HG03196 (cell line): ENCODE results near the gene BLOC1S5.
"Not testable (repeated sequence)": the region's sequence is repeated elsewhere in the genome, so short reads cannot be mapped to it uniquely, and the experiment has no call there.

Experiments used
- ATAC-seq: cut with Tn5 transposase; IDR thresholded peaks from one replicate; pipeline ENCODE4 v1.9.1; 2021; ENCODE audit not compliant: unreplicated experiment

The BLOC1S5 gene

GRCh38 chr6:7998103-7998725 lies 66.0 kb downstream of the BLOC1S5 start:
- ATAC-seq = no peak

- no peak for ATAC-seq
Observed at GRCh38 chr6:7997286-7997685, 66.9 kb downstream of the BLOC1S5 start.

- no peak for ATAC-seq
Observed at GRCh38 chr6:7996538-7997111, 67.6 kb downstream of the BLOC1S5 start.

- no peak for ATAC-seq
Observed at GRCh38 chr6:7993952-7994351, 70.2 kb downstream of the BLOC1S5 start.

GRCh38 chr6:7993399-7993798 lies 70.8 kb downstream of the BLOC1S5 start:
- no peak for ATAC-seq

- no peak for ATAC-seq
Observed at GRCh38 chr6:7992002-7992815, 72.0 kb downstream of the BLOC1S5 start.

- ATAC-seq = no peak
Observed at GRCh38 chr6:7991536-7991935, 72.7 kb downstream of the BLOC1S5 start.

- no peak for ATAC-seq
Observed at GRCh38 chr6:7986219-7986618, 78.0 kb downstream of the BLOC1S5 start.

GRCh38 chr6:7983967-7984366 lies 80.2 kb downstream of the BLOC1S5 start:
- ATAC-seq = not testable (repeated sequence)

- no peak for ATAC-seq
Observed at GRCh38 chr6:7979831-7980230, 84.4 kb downstream of the BLOC1S5 start.

- peak; percentile 47 for ATAC-seq
Observed at GRCh38 chr6:7978736-7979135, 85.5 kb downstream of the BLOC1S5 start.

- no peak for ATAC-seq
Observed at GRCh38 chr6:7976485-7977056, 87.6 kb downstream of the BLOC1S5 start.

GRCh38 chr6:7975764-7976146 lies 88.4 kb downstream of the BLOC1S5 start:
- peak; percentile 20 for ATAC-seq

- ATAC-seq = peak; percentile 46
Observed at GRCh38 chr6:7974938-7975763, 89.0 kb downstream of the BLOC1S5 start.

GRCh38 chr6:7974565-7974937 lies 89.6 kb downstream of the BLOC1S5 start:
- ATAC-seq = no peak

- ATAC-seq = no peak
Observed at GRCh38 chr6:7973584-7973983, 90.6 kb downstream of the BLOC1S5 start.

- no peak for ATAC-seq
Observed at GRCh38 chr6:7971499-7971898, 92.7 kb downstream of the BLOC1S5 start.

- ATAC-seq = no peak
Observed at GRCh38 chr6:7970616-7971015, 93.6 kb downstream of the BLOC1S5 start.
